HAP-1 (cell line): Measurements from ENCODE around the gene AFG3L2.
"Not testable (repeated sequence)": the region's sequence is repeated elsewhere in the genome, so short reads cannot be mapped to it uniquely, and the experiment has no call there.

ENCODE experiments used
- DNase-seq, 2 experiments: peaks; one replicate each; pipeline ENCODE4 v3.0.0-alpha.2; 2016 to 2020; ENCODE audit warnings: low spot score in 2 of 2
- H3K27me3 ChIP-seq: fragments of 250-450 bp; sonication (Bioruptor Pico); 2 replicates; pipeline ENCODE4 v1.5.1; 2020; ENCODE audit warnings: low read depth, mild to moderate bottlenecking, moderate library complexity
- H3K36me3 ChIP-seq: fragments of 250-450 bp; sonication (Bioruptor Pico); replicated peaks from 2 replicates; pipeline ENCODE4 v1.5.1; 2020; ENCODE audit warnings: mild to moderate bottlenecking
- H3K4me1 ChIP-seq: fragments of 250-450 bp; sonication (Bioruptor Pico); 2 replicates; pipeline ENCODE4 v1.5.1; 2020; ENCODE audit warnings: mild to moderate bottlenecking
- H3K4me3 ChIP-seq: fragments of 250-450 bp; sonication (Bioruptor Pico); 2 replicates; pipeline ENCODE4 v1.5.1; 2020; ENCODE audit warnings: mild to moderate bottlenecking, moderate library complexity
- H3K9me3 ChIP-seq: fragments of 250-450 bp; sonication (Bioruptor Pico); 2 replicates; pipeline ENCODE4 v1.5.1; 2020; ENCODE audit warnings: mild to moderate bottlenecking, moderate library complexity
- in situ Hi-C: fragments of 300-500 bp; cut with MboI; formaldehyde crosslinking; loops from 3 replicates; pipeline ENCODE4 v1.14.3; 2020; ENCODE audit warnings: low sequenced_read_pairs, inconsistent platforms, mixed read lengths

Gene AFG3L2

DNA sequence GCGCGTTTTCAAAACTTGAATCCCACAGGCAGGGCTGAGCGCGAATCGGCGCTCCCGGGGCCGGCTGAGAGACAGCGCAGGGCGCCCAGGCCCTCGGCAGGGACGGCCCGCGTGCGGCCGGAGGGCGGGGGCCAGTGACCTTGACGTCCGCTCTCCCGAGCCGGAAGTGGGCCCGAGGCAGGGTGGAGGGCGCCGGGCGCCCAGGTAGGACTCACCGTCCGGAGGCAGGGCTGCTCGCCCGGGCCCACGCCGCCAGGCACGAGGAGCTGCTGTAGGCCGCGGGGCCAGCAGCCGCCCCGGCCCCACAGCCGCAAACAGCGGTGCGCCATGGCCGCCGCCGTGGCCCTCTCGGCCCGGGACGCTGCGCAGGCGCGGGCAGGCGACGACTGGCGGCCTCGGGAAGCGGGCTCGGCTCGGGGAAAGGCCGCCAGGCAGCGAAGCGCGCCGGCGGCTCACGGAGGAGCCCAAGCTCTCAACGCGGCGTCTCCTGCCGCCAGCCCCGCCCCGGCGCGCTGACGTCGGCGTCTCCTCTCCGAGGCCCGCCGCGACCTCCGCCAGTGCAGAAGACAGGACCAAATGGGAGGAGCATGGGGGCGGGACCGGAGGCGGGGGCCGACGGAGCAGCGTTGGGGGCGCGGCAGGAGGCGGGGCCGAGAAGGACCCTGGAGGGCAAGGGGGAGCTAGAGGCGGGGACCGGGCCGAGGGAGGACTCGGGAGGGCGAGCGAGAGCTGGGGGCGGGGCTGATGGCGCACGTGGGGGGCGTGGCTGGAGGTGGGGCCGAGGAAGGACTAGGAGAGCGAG is at the start of gene AFG3L2:
Gene AFG3L2, minus strand, starts transcription at position 474 of the 802 bp plus-strand sequence. Its CDS starts 145 bp downstream, at position 329.
- peak; percentile 94 to 100 for DNase-seq
- Histone ChIP-seq H3K4me1 (peaks cover 9% of the 10 kb centered on the region), H3K27me3 (no peaks in the 10 kb centered on the region), H3K4me3 (peak within 1 kb of the TSS; percentile 62), H3K9me3 (no peaks in the 10 kb centered on the region; the same call in 1 of the 2 replicates), H3K36me3 (no peaks in the 10 kb centered on the region; the same call in none of the 2 replicates)
- in situ Hi-C loops = loop anchor here (25.0 kb wide), 1 partner anchor 560 kb away; the partner anchor contains the start of gene SEH1L

DNA sequence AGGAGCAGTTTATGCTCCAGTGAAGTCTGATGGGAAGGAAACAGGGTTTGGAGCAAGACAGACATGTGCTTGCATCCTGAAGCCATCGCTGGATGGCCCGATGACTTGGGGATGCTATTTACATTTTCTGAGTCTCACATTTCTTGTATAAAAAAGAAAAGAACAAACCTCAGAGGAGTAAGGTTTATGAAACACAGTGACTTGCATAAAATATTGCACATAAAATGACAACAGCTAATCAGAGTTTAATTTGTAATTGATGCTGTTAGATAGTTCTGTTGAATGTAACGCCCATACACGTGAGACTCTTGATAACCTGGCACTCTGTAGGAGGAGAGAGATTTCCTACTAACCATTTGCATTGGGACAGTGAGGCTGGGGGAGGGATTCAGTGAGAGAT is 47.2 kb upstream of the AFG3L2 start:
- Histone ChIP-seq H3K4me1 (peaks cover 17% of the 10 kb centered on the region), H3K27me3 (no peaks in the 10 kb centered on the region), H3K9me3 (no peaks in the 10 kb centered on the region), H3K36me3 (peaks cover 36% of the 10 kb centered on the region), H3K4me3 (no peak overlapping the region)
- in situ Hi-C loops = no loop called here
- no peak for DNase-seq

DNA sequence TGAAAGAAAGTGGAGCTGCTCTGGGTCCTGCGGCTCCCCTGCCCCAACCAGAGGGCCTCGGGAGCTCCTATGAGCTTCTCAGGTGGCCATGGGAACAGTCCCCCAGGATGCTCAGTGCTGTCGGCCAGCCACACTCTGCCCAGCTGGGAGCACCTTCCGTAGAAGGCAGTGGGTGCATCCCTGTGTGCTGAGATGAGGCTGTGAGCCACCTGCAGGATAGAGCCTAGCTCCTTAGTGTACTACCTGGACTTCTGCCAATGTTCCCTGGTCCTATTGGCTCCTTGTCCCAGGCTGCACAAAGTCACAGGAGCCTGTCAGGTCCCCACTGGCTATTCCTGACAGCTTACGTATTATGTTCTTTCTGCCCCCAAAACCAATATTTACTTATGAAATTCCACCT is 46.8 kb upstream of the AFG3L2 start:
- Histone ChIP-seq H3K4me3 (no peak overlapping the region), H3K36me3 (peaks cover 34% of the 10 kb centered on the region), H3K4me1 (peaks cover 17% of the 10 kb centered on the region), H3K9me3 (no peaks in the 10 kb centered on the region), H3K27me3 (no peaks in the 10 kb centered on the region)
- no peak for DNase-seq
- in situ Hi-C loops = no loop called here

DNA sequence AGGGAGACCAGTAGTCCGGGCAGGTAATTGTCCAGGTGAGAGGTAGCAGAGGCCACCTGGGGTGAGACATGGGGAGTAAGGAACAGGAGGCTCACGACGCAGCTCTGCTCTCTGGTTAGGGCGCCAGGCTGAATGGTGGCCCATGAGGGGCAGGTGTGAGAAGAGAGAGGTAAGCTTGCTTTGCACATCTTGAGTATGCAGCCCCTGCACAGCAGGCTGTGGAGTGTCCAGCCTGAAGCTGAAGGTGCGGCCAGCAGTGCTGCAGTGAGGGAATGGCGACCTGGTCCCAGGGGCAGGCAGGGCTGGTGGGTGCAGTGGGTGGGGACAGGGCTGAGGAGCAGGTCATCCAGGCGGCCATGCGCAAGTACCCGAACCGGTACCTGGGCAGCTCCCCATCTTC is 46.4 kb upstream of the AFG3L2 start:
- in situ Hi-C loops = no loop called here
- no peaks in the 10 kb centered on the region for H3K9me3 ChIP-seq
- H3K4me3 ChIP-seq = no peak overlapping the region

DNA sequence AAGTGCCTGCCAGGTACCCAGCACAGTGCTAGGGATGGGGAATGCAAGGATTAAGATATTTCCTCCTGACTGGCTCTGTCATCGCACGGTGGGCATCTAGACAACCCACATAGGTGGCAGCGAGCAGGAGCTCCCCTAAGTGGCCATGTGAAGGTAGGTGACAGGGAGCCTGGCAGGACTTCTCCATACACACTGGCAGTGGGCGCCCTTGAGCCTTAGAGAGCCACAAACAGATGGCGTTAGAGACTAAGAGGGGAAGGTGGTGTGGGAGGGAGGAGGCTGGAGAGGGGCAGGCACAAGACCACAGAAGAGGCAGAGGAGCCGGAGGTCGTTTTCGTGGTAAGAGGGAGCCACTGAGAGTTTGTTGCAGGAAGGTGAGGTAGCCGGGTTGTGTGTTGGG is 45.9 kb upstream of the AFG3L2 start:
- no peak overlapping the region for H3K4me3 ChIP-seq
- in situ Hi-C loops = no loop called here
- H3K4me1 ChIP-seq = peaks cover 24% of the 10 kb centered on the region
- no peaks in the 10 kb centered on the region for H3K9me3 ChIP-seq
- no peak for DNase-seq
- no peaks in the 10 kb centered on the region for H3K27me3 ChIP-seq
- H3K36me3 ChIP-seq = peaks cover 28% of the 10 kb centered on the region

More for the DNA sequence above, 46.4 kb upstream of the AFG3L2 start:
- no peaks in the 10 kb centered on the region for H3K27me3 ChIP-seq
- DNase-seq = no peak
- peaks cover 20% of the 10 kb centered on the region for H3K4me1 ChIP-seq
- H3K36me3 ChIP-seq = peaks cover 32% of the 10 kb centered on the region

DNA sequence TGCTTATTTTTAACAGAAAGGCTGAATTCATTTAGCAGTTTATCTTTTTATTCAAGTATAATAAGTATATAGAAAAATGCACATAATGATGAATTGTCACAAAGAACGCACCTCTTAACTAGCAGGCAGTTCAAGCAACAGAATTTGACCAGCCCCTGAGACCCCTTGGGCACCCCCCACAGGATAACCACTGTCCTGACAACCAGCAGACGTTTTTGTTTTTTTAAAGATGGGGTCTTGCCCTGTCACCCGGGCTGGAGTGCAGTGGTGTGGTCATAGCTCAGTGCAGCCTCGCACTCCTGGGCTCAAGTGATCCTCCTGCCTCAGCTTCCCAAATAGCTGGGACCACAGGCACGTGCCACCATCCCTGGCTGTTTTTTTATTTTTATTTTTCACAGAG is 44.7 kb upstream of the AFG3L2 start:
- Histone ChIP-seq H3K9me3 (no peaks in the 10 kb centered on the region), H3K27me3 (no peaks in the 10 kb centered on the region), H3K4me3 (no peak overlapping the region; the same call in 1 of the 2 replicates), H3K36me3 (peaks cover 19% of the 10 kb centered on the region), H3K4me1 (peaks cover 34% of the 10 kb centered on the region)
- DNase-seq = peak in 1 of 2 experiments; percentile 30
- in situ Hi-C loops = no loop called here

DNA sequence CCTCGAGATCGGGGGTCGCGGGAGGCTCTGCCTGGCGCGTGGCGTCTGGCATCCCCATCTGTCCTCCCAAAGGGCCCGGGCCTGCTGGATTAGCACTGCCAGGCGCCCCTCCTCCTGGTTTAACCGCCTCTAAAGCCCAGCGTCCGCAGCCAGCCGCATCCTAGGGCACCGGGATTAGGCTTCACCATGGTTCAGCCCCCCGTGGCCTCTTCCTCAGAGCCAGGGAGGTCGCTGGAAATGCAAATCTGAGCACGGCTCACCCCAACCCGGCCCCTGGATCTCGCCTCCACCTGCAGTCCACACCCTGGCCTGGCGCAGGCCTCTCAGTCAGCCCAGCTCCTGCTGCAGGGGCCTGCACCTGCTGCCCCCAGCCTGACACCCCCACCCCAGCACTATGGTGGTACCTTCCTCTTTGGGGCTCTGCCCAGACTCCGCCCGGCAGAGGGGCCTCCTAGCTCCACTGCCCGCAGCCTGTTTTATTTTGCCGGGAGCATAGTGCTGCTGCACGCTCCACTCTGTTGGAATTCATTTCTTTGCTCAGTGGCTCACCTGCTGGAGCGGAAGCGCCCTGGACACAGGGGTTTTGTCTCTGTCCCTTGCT is 43.9 kb upstream of the AFG3L2 start:
- peak; percentile 55 to 80 for DNase-seq
- Histone ChIP-seq H3K4me1 (peaks cover 36% of the 10 kb centered on the region), H3K9me3 (no peaks in the 10 kb centered on the region), H3K36me3 (peaks cover 18% of the 10 kb centered on the region), H3K27me3 (no peaks in the 10 kb centered on the region), H3K4me3 (peak overlapping the region; percentile 30)
- in situ Hi-C loops = no loop called here

DNA sequence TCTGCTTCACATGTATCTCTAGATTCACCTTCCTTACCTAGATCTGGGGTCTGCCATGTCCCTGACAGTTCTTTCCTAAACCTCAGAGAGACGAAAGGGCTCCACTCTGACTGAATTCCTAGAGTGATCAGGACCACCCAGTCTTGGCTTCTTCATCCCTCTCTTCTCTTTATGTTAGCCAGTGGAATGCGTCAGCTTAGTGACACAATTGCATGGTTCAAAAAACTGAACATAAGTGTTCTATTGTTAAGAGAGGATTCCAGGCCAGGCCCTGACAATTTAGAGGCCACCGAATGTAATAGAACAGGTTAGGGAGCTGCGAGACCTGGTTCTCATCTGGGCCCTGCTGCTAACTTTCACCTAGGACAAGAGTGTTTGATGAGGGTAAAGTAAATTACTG is 40.7 kb upstream of the AFG3L2 start:
- H3K9me3 ChIP-seq = no peaks in the 10 kb centered on the region
- peaks cover 4% of the 10 kb centered on the region for H3K36me3 ChIP-seq
- H3K4me1 ChIP-seq = peaks cover 50% of the 10 kb centered on the region
- H3K27me3 ChIP-seq = no peaks in the 10 kb centered on the region
- in situ Hi-C loops = no loop called here
- DNase-seq = peak; percentile 63 to 76
- no peak overlapping the region for H3K4me3 ChIP-seq

DNA sequence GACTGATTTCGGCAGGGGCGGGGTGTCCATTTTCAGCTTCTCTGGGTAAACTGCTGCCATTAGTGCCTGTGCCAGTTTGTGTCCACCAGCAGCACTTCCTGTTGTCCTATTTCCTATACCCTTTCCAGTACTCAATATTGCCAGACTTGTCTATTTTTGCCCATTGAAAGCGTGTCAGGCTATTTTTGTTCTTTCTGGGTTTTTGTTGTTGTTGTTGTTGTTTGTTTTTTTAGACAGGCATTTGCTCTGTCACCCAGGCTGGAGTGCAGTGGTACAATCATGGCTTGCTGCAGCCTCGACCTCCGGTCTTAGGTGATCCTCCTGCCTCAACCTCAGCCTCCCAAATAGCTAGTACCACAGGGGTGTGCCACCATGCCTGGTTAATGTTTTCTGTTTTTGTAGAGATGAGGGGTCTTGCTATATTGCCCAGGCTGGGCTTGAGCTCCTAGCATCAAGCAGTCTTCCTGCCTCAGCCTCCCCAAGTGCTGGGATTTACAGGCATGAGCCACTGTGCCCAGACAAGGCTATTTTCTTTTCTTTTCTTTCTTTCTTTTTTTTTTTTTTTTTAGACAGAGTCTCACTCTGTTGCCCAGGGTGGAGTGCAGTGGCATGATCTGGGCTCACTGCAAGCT is 39.2 kb upstream of the AFG3L2 start:
- Histone ChIP-seq H3K4me1 (peaks cover 46% of the 10 kb centered on the region), H3K36me3 (no peaks in the 10 kb centered on the region; the same call in 1 of the 2 replicates), H3K27me3 (no peaks in the 10 kb centered on the region), H3K4me3 (no peak overlapping the region), H3K9me3 (no peaks in the 10 kb centered on the region)
- in situ Hi-C loops = no loop called here
- DNase-seq = no peak

DNA sequence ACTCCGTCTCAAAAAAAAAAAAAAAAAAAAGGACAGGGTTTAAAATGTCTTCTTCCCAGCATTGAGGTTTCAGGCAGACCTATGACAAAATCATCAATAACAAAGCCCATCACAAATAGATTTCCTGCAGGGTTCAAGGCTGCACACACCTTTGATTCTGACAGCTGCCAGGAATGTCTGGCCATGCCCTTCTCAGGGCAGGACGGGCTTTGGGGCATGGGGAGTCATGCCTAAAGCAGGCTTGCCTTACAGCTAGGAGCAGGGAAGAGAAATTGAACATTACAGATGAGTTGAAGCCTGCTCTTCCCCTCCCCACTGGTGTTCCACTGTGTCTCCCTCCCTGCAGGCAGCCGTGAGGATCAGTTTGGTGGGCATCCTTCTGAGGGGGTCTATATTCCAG is 34.4 kb upstream of the AFG3L2 start:
- DNase-seq = no peak
- no peaks in the 10 kb centered on the region for H3K36me3 ChIP-seq
- peaks cover 28% of the 10 kb centered on the region for H3K4me1 ChIP-seq
- H3K4me3 ChIP-seq = no peak overlapping the region
- in situ Hi-C loops = no loop called here
- H3K9me3 ChIP-seq = no peaks in the 10 kb centered on the region
- no peaks in the 10 kb centered on the region for H3K27me3 ChIP-seq

DNA sequence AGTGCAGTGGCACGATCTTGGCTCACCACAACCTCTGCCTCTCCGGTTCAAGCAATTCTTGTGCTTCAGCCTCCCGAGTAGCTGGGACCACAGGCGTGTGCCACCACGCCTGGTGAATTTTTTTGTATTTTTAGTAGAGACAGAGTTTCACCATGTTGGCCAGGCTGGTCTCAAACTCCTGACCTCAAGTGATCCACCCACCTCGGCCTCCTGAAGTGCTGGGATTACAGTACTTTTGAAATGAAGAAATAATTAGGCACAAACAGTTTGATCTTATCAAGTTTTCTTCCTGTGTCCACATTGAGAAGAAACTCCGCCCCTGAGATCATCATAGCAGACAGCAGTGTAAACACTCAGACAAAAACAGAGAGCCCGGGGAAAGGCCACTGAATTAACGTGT is 33.7 kb upstream of the AFG3L2 start:
- peaks cover 25% of the 10 kb centered on the region for H3K4me1 ChIP-seq
- peak; percentile 32 to 45 for DNase-seq
- H3K4me3 ChIP-seq, H3K9me3 ChIP-seq, H3K36me3 ChIP-seq, in situ Hi-C loops, H3K27me3 ChIP-seq: not testable (repeated sequence)

DNA sequence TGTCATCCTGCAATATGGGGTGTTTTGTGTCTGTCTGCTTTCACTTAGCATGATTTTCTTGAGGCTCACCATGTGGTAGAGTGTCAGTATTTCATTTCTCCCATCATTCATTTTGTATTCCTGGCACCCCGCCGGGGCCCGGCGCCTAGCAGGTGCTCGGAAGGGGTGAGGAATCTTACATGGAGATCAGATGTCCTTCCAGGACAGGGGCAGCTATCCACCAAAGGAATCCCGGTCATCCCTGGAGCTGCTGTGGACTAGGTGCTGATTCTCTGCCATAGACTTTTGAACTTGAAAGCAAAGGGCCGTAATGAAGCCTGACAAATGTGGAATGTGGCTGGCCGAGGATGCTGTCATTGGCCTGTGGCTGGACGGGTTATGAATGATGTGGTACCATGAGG is 33.1 kb upstream of the AFG3L2 start:
- no peaks in the 10 kb centered on the region for H3K9me3 ChIP-seq
- H3K36me3 ChIP-seq = no peaks in the 10 kb centered on the region
- no peaks in the 10 kb centered on the region; the same call in 1 of the 2 replicates for H3K27me3 ChIP-seq
- in situ Hi-C loops = no loop called here
- H3K4me1 ChIP-seq = peaks cover 18% of the 10 kb centered on the region
- H3K4me3 ChIP-seq = no peak overlapping the region
- DNase-seq = no peak

DNA sequence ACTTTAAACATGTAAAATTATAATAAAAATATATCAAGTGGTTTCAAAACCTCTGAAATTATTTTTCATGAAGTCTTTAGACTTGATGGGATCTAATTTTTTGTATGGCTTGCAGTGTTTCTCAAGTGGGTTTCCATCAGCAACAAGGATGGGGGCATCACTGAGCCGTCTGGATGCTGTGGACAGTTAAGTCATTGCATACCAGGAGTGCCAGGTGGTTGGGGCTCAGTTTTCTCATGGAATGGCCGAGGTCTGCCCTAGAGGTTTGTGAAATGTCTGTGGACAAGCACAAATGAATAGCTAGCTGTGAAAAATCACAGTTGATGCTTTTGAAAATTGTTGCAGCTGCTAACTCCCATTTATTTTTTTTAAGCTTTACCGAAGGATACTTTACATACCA is 32.4 kb upstream of the AFG3L2 start:
- H3K9me3 ChIP-seq = no peaks in the 10 kb centered on the region
- H3K4me3 ChIP-seq = no peak overlapping the region
- in situ Hi-C loops = no loop called here
- peak in 1 of 2 experiments; percentile 31 for DNase-seq
- H3K4me1 ChIP-seq = peaks cover 18% of the 10 kb centered on the region
- no peaks in the 10 kb centered on the region for H3K36me3 ChIP-seq
- H3K27me3 ChIP-seq = peaks cover 3% of the 10 kb centered on the region
